CD4-positive, alpha-beta T cell treated with Interleukin-21 for 1 hour (primary cell): ENCODE measurements around the gene DNAJC7.
"Not testable (repeated sequence)": the region's sequence is repeated elsewhere in the genome, so short reads cannot be mapped to it uniquely, and the experiment has no call there.

Experiments used
- DNase-seq: peaks from one replicate; pipeline ENCODE4 v3.0.0-alpha.2; 2020

DNAJC7 gene

DNA sequence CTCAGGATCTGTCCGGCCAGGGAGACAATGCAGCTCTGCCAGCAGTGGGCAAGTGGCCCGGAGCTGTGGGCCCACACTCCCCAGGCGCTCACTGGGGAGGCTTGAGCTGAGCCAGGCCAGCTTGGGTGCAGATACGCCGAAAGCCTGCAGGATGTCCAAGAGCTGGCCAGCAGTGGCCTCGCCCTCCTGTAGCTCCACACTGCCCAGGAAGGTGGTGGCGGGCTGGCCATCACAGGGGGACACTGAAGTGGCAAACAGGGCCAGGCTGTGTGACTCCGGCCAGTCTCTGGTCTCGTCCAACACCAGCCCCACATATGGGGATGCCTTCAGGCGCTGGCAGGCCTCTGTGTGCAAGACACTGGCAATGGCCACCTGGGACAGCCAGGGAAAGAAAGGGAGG lies 23.6 kb upstream of the DNAJC7 start:
- DNase-seq, result no peak

GRCh38 chr17:42039794-42040763 lies 22.8 kb upstream of the DNAJC7 start:
- no peak for DNase-seq

- no peak for DNase-seq
Measured at GRCh38 chr17:42038221-42038973, 21.2 kb upstream of the DNAJC7 start.

- no peak for DNase-seq
Measured at GRCh38 chr17:42034059-42034458, 16.8 kb upstream of the DNAJC7 start.

GRCh38 chr17:42031584-42031983 lies 14.3 kb upstream of the DNAJC7 start:
- no peak for DNase-seq

DNA sequence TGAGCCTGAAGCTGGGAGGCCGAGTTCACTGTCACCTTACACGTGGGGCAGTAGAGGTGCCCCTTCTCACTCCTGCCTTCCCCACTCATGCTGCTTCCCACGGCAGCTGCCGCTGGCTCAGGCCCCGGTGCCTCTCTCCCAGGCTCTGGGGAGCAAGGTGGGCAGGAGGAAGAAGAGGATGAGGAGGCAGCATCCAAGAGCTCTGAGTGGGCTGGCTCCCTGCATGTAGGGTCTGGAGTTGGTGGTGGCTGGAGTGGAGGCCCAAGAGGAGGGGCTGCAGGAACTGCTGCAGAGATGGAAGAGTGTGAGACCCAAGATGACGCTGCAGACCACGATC lies 11.5 kb upstream of the DNAJC7 start:
- no peak for DNase-seq

DNA sequence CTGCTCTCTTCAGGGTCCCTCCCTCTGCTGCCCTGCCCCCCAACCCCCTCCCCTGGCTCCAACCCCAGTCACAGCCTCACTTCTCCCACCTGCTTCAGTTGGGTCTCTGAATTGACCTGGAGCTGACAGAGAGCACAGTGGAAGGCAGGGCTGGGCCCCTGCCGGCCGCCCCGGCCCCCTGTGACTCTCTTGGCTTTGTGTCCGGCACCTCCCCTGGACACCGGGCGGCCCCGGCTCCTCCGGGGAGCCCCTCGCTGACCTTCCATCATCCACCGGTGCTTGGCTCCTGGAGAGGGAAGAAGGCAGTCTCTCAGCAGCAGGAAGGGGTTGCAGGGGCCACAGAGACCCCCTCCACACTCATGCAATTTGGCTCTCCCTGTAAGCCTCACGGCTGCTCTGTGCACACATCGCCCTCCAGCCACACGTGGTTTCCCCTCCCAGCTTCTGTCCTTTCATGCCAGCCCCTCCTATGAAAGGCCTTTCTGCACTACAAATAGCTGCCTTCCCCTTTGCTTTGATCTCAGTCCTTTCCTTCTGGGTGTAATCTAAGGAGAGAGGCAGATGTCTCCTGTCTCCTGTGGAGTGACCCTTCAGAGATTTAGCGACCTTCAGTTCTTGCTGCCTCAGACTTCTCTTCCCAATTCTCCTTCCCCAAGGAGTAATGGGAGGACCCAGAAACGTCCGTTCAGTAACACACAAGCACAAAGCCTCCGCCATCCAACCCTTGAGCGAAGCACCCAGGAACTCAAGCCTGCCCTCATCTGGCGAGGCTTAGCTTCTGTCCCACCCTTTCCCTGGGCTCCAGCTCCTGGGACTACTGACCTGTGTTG lies 10.9 kb upstream of the DNAJC7 start:
- no peak for DNase-seq

- DNase-seq, result no peak
Measured at GRCh38 chr17:42027590-42027889, 10.3 kb upstream of the DNAJC7 start.

DNA sequence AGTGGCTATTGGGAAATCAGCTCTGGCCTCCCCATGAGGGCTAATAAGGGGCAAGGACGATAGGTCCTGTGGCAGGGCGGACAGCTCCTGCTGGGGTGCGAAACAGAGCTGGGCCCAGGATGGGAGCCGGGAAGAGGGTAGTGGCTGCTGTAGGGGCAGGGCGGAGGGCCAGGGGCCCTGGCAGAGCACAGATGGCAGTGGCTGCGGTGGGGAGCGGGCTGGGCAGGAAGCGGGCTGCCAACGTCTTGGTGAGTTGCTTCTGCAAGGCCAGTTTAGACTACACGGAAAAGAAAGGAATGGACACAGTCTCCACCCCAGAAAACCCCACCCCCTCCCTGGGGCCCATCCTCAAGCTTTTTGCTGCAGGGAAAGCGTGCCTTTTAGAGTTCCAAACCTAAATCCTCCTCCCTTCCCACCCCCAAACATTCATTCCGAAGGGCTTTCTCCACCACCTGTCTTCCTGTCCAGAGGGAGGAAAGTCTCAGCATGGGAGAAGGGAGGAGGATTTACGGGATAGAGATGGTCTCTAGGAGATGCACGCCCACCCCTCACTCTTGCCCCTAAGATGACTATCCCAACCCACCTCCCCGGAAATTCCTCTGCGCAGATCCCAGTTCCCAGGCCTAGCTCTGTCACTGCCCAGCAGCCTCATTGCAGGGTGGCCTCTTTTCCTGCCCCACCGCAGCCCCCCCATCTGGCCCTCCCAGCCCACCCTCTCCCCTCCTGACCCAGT lies 9.8 kb upstream of the DNAJC7 start:
- no peak for DNase-seq

DNA sequence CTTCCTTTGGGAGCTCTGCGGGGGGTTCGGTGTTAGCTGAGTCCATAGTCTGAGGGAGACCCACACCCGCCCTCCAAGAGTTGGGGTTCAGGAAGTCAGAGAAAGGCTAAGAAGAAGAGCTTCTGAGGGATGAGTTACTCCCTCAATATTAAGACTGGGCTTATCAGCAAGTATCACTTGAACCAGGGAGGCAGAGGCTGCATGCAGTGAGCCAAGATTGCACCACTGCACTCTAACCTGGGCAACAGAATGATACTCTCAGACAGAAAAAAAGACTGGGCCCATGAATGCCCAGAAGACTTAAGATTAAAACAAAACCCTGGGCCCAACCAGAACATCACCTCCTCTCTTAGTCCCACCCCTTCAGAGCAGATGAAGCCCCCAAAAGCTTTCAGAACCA lies 8.7 kb upstream of the DNAJC7 start:
- DNase-seq, result no peak

DNA sequence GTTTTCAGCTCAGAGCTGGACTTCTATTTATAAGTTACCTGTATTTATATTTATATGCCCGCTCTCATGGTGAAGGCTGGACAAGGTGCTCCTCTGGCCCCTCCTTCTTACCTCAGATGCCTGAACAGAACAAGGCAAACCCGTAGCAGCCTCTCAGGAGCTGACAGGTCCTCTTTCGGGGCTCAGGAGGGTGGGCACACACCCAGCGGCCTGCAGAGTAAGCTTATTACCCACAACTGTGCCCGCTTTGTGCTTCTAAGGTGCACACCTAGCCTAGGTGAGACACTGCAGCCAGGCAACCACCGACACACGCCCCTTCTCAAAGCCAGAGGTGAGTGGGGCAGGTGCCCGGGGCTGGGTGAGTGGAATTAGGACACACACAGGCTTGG lies 7.9 kb upstream of the DNAJC7 start:
- no peak for DNase-seq

DNA sequence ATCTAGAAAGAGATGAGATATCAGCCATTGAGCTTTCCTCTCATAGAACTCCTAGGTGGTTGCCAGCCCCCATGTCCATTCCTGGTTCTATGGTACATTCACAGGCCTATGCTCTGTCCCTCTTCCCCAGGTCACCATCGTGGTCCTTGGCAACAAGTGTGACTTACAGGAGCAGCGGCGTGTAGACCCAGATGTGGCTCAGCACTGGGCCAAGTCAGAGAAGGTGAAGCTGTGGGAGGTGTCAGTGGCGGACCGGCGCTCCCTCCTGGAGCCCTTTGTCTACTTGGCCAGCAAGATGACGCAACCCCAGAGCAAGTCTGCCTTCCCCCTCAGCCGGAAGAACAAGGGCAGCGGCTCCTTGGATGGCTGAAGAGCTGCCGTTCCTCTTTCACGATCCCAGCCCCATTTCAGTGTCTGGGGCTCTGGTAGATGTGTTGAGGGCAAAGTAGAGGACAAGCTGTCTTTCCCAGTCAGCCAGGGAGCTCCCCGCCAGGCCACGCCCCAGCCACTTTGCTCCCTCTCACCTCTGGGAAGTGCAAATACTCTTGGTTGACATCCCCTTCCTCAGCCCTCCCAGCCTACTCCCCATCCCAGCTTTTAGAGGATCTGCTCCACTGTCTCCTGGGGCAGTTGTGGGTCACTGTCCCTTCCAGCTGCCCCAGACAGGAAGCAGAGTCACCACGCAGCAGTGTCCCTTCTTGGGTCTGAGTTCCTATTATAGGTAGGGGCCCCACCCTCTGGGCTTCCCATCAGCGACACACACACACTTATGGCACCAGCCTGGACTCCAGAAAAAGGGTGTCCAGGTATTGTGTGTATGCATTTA lies 6.5 kb upstream of the DNAJC7 start:
- no peak for DNase-seq

- not testable (repeated sequence) for DNase-seq
Measured at GRCh38 chr17:42020845-42021244, 3.6 kb upstream of the DNAJC7 start.

GRCh38 chr17:42019509-42020404 lies 2.5 kb upstream of the DNAJC7 start, which contains the start of gene NKIRAS2:
TSS of gene NKIRAS2 (plus strand) at chr17:42020090. CDS start at chr17:42021578, 1,488 bp downstream.
- peak; percentile 94 for DNase-seq

- no peak for DNase-seq
Measured at GRCh38 chr17:42018988-42019387, 1.7 kb upstream of the DNAJC7 start.

GRCh38 chr17:42018339-42018738 lies 1.1 kb upstream of the DNAJC7 start:
- no peak for DNase-seq

DNA sequence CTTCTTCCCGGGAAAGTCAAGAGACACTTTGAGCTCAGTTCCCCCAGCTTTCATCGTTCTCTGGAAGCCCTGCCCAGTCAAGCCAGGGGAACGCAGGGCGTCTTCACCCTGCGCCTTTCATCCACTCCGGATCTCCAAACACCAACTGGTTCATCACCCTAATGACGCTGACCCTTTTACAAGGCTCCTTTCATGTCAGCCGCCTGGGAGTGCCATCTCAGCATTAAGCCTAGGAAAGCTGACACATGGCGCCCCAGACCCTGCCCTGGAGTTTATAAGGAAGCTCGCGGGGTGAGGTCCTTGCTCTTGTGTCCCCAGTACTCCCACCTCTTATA lies 594 bp upstream of the DNAJC7 start:
- no peak for DNase-seq

DNA sequence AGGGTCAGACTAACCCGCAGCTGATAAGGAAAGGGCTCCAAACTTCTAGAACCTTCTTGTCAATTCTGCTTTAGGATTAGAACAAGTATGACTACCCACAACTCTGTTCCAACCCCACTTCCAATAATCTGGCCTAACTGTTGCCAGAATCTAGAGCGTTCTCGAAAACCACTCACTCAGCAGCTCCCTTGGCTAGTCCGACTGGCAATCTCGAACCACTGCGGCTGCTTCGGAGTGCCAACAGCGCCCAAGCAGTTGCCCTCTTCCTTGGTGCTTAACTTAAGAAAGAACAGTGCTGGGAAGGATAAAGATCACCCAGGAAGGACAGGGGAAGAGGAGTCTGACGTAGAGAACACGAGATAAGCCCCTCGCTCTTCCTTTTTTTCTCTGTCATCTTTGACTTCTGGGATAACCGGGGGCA lies 818 bp downstream of the DNAJC7 start:
- peak; percentile 30 for DNase-seq

DNA sequence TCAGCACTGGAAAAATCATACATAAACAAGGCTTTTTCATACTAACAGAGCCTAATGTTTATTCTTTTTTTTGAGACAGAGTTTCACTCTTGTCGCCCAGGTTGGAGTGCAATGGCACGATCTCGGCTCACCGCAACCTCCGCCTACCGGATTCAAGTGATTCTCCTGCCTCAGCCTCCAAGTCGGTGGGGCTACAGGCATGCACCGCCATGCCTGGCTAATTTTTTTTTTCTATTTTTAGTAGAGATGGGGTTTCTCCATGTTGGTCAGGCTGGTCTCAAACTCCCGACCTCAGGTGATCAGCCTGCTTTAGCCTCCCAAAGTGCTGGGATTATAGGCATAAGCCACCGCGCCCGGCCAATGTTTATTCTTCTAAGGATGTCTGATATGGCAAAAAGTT lies 3.5 kb downstream of the DNAJC7 start:
- not testable (repeated sequence) for DNase-seq

GRCh38 chr17:42012363-42012762 lies 4.9 kb downstream of the DNAJC7 start:
- not testable (repeated sequence) for DNase-seq
